HCT116 (cell line): ENCODE data around the gene IFITM1. TPM values are rescaled to one million over a fixed set of nuclear protein-coding genes. Genes with fewer than 3 reads are reported as not detected.

Experiments used
- ATAC-seq: fragments of 200-7000 bp; cut with Tn5 transposase; 2 replicates; pipeline ENCODE4 v1.9.1; 2020; ENCODE audit warnings: mild to moderate bottlenecking, moderate library complexity
- BruUV-seq: library from RNA; stranded (reverse); fragments of 400-500 nt; replicated peaks from 2 replicates; lab custom pipeline; 2021; lab: Mats Ljungman, UMichigan
- CTCF ChIA-PET: fragments of 300-600 bp; sonication (Branson Sonifier 250); formaldehyde crosslinking; loops from one replicate; lab custom pipeline; 2021; ENCODE audit warnings: antibody characterized with exemption; lab: Charles Lee
- POLR2A ChIA-PET: fragments of 300-600, 350-600 bp; sonication (Branson Sonifier 250); formaldehyde crosslinking; loops from one replicate; lab custom pipeline; 2021; ENCODE audit warnings: antibody characterized with exemption; lab: Charles Lee
- RAD21 ChIA-PET, 2 experiments: fragments of 300-600 bp; sonication (Branson Sonifier 250); formaldehyde crosslinking; loops; one replicate each; lab custom pipeline; 2023; ENCODE audit warnings: low total read pairs in 2 of 2; ENCODE audit not compliant: uncharacterized antibody in 2 of 2, unreplicated experiment in 2 of 2, low non-redundant PET in 1 of 2; lab: Charles Lee
- DNase-seq: peaks from one replicate; pipeline ENCODE4 v3.0.0-alpha.2; 2010; ENCODE audit warnings: low read depth, low spot score
- H2AFZ ChIP-seq: fragments of 200-600 bp; shearing (Covaris generic), sonication (generic); 2 replicates; pipeline ENCODE4 v1.6.1; 2017; ENCODE audit warnings: low read depth, mixed run types, mixed read lengths, antibody characterized with exemption, low read length; ENCODE audit not compliant: poor library complexity, severe bottlenecking
- H3K27ac ChIP-seq: 2 replicates; pipeline ENCODE4 v1.5.1; 2012; ENCODE audit warnings: low read depth, low read length
- H3K27me3 ChIP-seq: fragments of 200-600 bp; sonication (generic); 2 replicates; pipeline ENCODE4 v1.6.1; 2016; ENCODE audit warnings: mixed run types, low read length, mixed read lengths; ENCODE audit not compliant: insufficient read depth
- H3K36me3 ChIP-seq, 2 experiments: fragments of 200-500 bp in 1 of 2; fragments of 200-600 bp in 1 of 2; sonication (Bioruptor generic) in 1 of 2; sonication (generic) in 1 of 2; 2 replicates each; pipeline versions ENCODE4 v1.5.1 to v1.6.1; 2014 to 2016; ENCODE audit warnings: low read length in 2 of 2, inconsistent platforms in 1 of 2, mixed read lengths in 1 of 2, mixed run types in 1 of 2; ENCODE audit not compliant: insufficient read depth in 2 of 2, control insufficient read depth in 1 of 2
- H3K4me1 ChIP-seq, 2 experiments: fragments of 200-600 bp in 1 of 2; sonication (generic) in 1 of 2; 2 replicates each; pipeline versions ENCODE4 v1.5.1 to v1.6.1; 2012 to 2017; ENCODE audit warnings: low read length in 2 of 2, inconsistent platforms in 1 of 2, mild to moderate bottlenecking in 1 of 2, mixed read lengths in 1 of 2, mixed run types in 1 of 2, moderate library complexity in 1 of 2; ENCODE audit not compliant: insufficient read depth in 2 of 2, control insufficient read depth in 1 of 2
- H3K4me2 ChIP-seq: fragments of 200-600 bp; sonication (generic); 2 replicates; pipeline ENCODE4 v1.6.1; 2017; ENCODE audit warnings: mixed run types, low read length, mixed read lengths
- H3K4me3 ChIP-seq, 2 experiments: fragments of 200-600 bp in 1 of 2; sonication (generic) in 1 of 2; replicated peaks in 1 of 2; 2 replicates each; pipeline ENCODE4 v1.5.1; 2011 to 2016; ENCODE audit warnings: low read length in 2 of 2, control low read depth in 1 of 2, low read depth in 1 of 2, mild to moderate bottlenecking in 1 of 2, mixed read lengths in 1 of 2, mixed run types in 1 of 2
- H3K79me2 ChIP-seq: fragments of 200-600 bp; sonication (generic); 2 replicates; pipeline ENCODE4 v1.6.1; 2017; ENCODE audit warnings: mild to moderate bottlenecking, mixed run types, low read length, moderate library complexity, mixed read lengths; ENCODE audit not compliant: insufficient read depth
- H3K9ac ChIP-seq: fragments of 200-600 bp; sonication (generic); 2 replicates; pipeline ENCODE4 v1.6.1; 2016; ENCODE audit warnings: low read length, mixed read lengths
- H3K9me2 ChIP-seq: fragments of 200-600 bp; sonication (generic), shearing (Covaris generic); 2 replicates; pipeline ENCODE4 v1.6.1; 2017; ENCODE audit warnings: mixed run types, mild to moderate bottlenecking, moderate library complexity; ENCODE audit not compliant: insufficient read depth
- H3K9me3 ChIP-seq, 2 experiments: fragments of 200-500 bp in 1 of 2; fragments of 200-600 bp in 1 of 2; sonication (Bioruptor generic) in 1 of 2; sonication (generic) in 1 of 2; 2 replicates each; pipeline ENCODE4 v1.6.1; 2014 to 2017; ENCODE audit warnings: low read length in 2 of 2, mixed read lengths in 2 of 2, inconsistent platforms in 1 of 2, low read depth in 1 of 2, mild to moderate bottlenecking in 1 of 2, mixed run types in 1 of 2, moderate library complexity in 1 of 2; ENCODE audit not compliant: control insufficient read depth in 1 of 2, insufficient read depth in 1 of 2
- H4K20me1 ChIP-seq: fragments of 200-600 bp; sonication (generic), shearing (Covaris generic); 2 replicates; pipeline ENCODE4 v1.6.1; 2017; ENCODE audit warnings: mixed run types, mild to moderate bottlenecking, moderate library complexity; ENCODE audit not compliant: insufficient read depth
- ATF3 ChIP-seq: IDR thresholded peaks from 2 replicates; pipeline ENCODE4 v1.6.1; 2012
- CBX3 ChIP-seq: IDR thresholded peaks from 2 replicates; pipeline ENCODE4 v1.6.1; 2012; ENCODE audit warnings: low read depth
- CEBPB ChIP-seq: IDR thresholded peaks from 2 replicates; pipeline ENCODE4 v1.6.1; 2012; ENCODE audit warnings: low read depth
- CTCF ChIP-seq, 3 experiments: fragments of 200-600 bp in 1 of 3; sonication (generic) in 1 of 3; IDR thresholded peaks in 2 of 3; conservative IDR thresholded peaks in 1 of 3; 2 replicates each; pipeline ENCODE4 v1.5.1; 2012 to 2017; ENCODE audit warnings: low read depth in 2 of 3, low read length in 2 of 3, antibody characterized with exemption in 1 of 3, borderline replicate concordance in 1 of 3, control low read depth in 1 of 3, mild to moderate bottlenecking in 1 of 3, mixed read lengths in 1 of 3, mixed run types in 1 of 3, moderate library complexity in 1 of 3; ENCODE audit not compliant: insufficient read depth in 1 of 3
- EGR1 ChIP-seq: IDR thresholded peaks from 2 replicates; pipeline ENCODE4 v1.6.1; 2012; ENCODE audit warnings: low read depth
- EZH2phosphoT487 ChIP-seq: fragments of 200-600 bp; IDR thresholded peaks from 2 replicates; pipeline ENCODE4 v1.6.1; 2018; ENCODE audit warnings: antibody characterized with exemption, borderline replicate concordance
- FOSL1 ChIP-seq: IDR thresholded peaks from 2 replicates; pipeline ENCODE4 v1.6.1; 2012; ENCODE audit warnings: low read depth
- JUND ChIP-seq: IDR thresholded peaks from 2 replicates; pipeline ENCODE4 v1.6.1; 2012
- MAX ChIP-seq: IDR thresholded peaks from 2 replicates; pipeline ENCODE4 v1.6.1; 2012
- POLR2A ChIP-seq: IDR thresholded peaks from 2 replicates; pipeline ENCODE4 v1.7.0; 2011; ENCODE audit warnings: borderline replicate concordance; ENCODE audit not compliant: insufficient read depth, insufficient read length; ENCODE audit errors: extremely low read depth
- SIN3A ChIP-seq: IDR thresholded peaks from 2 replicates; pipeline ENCODE4 v1.6.1; 2012; ENCODE audit warnings: low read depth
- YY1 ChIP-seq: IDR thresholded peaks from 2 replicates; pipeline ENCODE4 v1.6.1; 2011; ENCODE audit warnings: low read length, low read depth, moderate library complexity, mild to moderate bottlenecking; ENCODE audit not compliant: insufficient replicate concordance; ENCODE audit errors: extremely low read depth
- ZBTB33 ChIP-seq: IDR thresholded peaks from 2 replicates; pipeline ENCODE4 v1.6.1; 2011; ENCODE audit warnings: mild to moderate bottlenecking, low read length, moderate library complexity; ENCODE audit not compliant: insufficient replicate concordance; ENCODE audit errors: extremely low read depth
- ZFX ChIP-seq: fragments of 450-650 bp; IDR thresholded peaks from 2 replicates; pipeline ENCODE4 v1.6.1; 2017
- ZNF274 ChIP-seq: fragments of 200-500 bp; sonication (Bioruptor generic); IDR thresholded peaks from 2 replicates; pipeline ENCODE4 v1.6.1; 2014; ENCODE audit warnings: mild to moderate bottlenecking, low read depth, low read length, inconsistent platforms
- intact Hi-C: fragments of 100-400 bp; cut with micrococcal nuclease; formaldehyde crosslinking; loops from 2 replicates; pipeline ENCODE4 v1.10.0; 2022
- total RNA-seq: library from RNA; stranded (reverse); gene quantifications from one replicate; pipeline ENCODE4 v1.2.1, GENCODE V29; 2021; ENCODE audit not compliant: unreplicated experiment

IFITM1 gene
- total RNA-seq, 1 experiment from 2014 or later = 6.1 TPM

GRCh38 chr11:330694-331357 lies 17.0 kb downstream of the IFITM1 start:
- Histone ChIP-seq H3K79me2 (no peaks in the 10 kb centered on the region), H3K4me2 (no peak overlapping the region), H3K9me3 (no peaks in the 10 kb centered on the region; a peak in 1 of 4 replicates), H3K4me1 (peaks cover 0 to 7% of the 10 kb centered on the region in 2 experiments; a peak in 2 of 4 replicates), H3K9me2 (no peaks in the 10 kb centered on the region), H3K27me3 (no peaks in the 10 kb centered on the region), H3K36me3 (no peaks in the 10 kb centered on the region), H2AFZ (no peak overlapping the region), H3K27ac (no peak overlapping the region), H3K4me3 (no peak overlapping the region), H4K20me1 (no peaks in the 10 kb centered on the region), H3K9ac (no peak overlapping the region)
- BruUV-seq = no TSS peak
- DNase-seq = no peak
- ChIA-PET CTCF (no interaction called here), POLR2A (no interaction called here), RAD21 (no interaction called here)
- no peak for TF ChIP-seq POLR2A
- TF ChIP-seq YY1 = no peak
- no peak for TF ChIP-seq ZNF274
- TF ChIP-seq EZH2phosphoT487 = no peak
- no peak for TF ChIP-seq CEBPB
- no peak for TF ChIP-seq JUND
- no peak for TF ChIP-seq EGR1
- no peak for TF ChIP-seq FOSL1
- no peak for TF ChIP-seq MAX
- no peak for ATAC-seq
- intact Hi-C loops = no loop called here

- CTCF ChIA-PET = no interaction called here
- TF ChIP-seq CTCF (IDR thresholded peaks at IDR 0.05 in 2 of 3, conservative IDR thresholded peaks at IDR 0.05 in 1 of 3; ENCODE audit: borderline replicate concordance in 1 of 3, insufficient read depth in 1 of 3, low read depth in 2 of 3, low read length in 2 of 3) (no peak), YY1 (no peak), SIN3A (no peak), CBX3 (no peak), ATF3 (no peak), ZBTB33 (no peak), ZFX (no peak), POLR2A (no peak)
Measured at GRCh38 chr11:331358-332060, 17.7 kb downstream of the IFITM1 start.

More at GRCh38 chr11:331358-332060, 17.7 kb downstream of the IFITM1 start:
- H3K36me3 ChIP-seq = no peaks in the 10 kb centered on the region
- peaks cover 0 to 7% of the 10 kb centered on the region in 2 experiments; a peak in 2 of 4 replicates for H3K4me1 ChIP-seq
- ATAC-seq (no peak), DNase-seq (no peak)
- no peak overlapping the region for H3K4me3 ChIP-seq
- H3K27ac ChIP-seq = no peak overlapping the region
- no peak overlapping the region for H2AFZ ChIP-seq
- H4K20me1 ChIP-seq = no peaks in the 10 kb centered on the region
- H3K4me2 ChIP-seq = no peak overlapping the region
- no peaks in the 10 kb centered on the region for H3K27me3 ChIP-seq
- ChIA-PET RAD21 (no interaction called here), POLR2A (no interaction called here)
- intact Hi-C loops = no loop called here
- no peaks in the 10 kb centered on the region for H3K9me2 ChIP-seq
- no peaks in the 10 kb centered on the region for H3K79me2 ChIP-seq
- BruUV-seq = no TSS peak
- H3K9me3 ChIP-seq = no peaks in the 10 kb centered on the region; a peak in 1 of 4 replicates
- H3K9ac ChIP-seq = no peak overlapping the region
